HG03039 (cell line): ENCODE measurements around the gene EPN3.

ENCODE experiments used
- ATAC-seq: cut with Tn5 transposase; IDR thresholded peaks from one replicate; pipeline ENCODE4 v1.9.1; 2021; ENCODE audit warnings: mild to moderate bottlenecking, moderate library complexity; ENCODE audit not compliant: unreplicated experiment

EPN3 gene

DNA sequence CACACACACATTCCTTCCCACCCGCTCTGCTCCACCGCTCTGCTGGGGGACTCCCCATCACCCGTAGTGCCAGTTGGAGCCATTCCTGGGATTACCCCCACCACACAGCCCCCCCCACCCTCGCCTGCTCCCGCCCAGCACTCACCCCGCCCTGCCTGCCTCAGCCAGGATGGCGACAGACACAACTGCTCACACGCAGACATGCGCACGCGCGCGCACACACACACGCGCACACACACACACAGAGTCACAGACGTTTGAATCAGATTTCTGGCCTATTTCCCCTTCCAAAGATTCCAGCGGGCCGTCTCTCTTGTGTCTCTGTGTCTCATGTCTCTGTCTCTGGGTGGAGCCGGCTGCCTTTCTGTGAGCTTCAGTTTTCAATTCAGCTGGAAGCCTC, 32.4 kb downstream of the EPN3 start:
- ATAC-seq, result no peak

DNA sequence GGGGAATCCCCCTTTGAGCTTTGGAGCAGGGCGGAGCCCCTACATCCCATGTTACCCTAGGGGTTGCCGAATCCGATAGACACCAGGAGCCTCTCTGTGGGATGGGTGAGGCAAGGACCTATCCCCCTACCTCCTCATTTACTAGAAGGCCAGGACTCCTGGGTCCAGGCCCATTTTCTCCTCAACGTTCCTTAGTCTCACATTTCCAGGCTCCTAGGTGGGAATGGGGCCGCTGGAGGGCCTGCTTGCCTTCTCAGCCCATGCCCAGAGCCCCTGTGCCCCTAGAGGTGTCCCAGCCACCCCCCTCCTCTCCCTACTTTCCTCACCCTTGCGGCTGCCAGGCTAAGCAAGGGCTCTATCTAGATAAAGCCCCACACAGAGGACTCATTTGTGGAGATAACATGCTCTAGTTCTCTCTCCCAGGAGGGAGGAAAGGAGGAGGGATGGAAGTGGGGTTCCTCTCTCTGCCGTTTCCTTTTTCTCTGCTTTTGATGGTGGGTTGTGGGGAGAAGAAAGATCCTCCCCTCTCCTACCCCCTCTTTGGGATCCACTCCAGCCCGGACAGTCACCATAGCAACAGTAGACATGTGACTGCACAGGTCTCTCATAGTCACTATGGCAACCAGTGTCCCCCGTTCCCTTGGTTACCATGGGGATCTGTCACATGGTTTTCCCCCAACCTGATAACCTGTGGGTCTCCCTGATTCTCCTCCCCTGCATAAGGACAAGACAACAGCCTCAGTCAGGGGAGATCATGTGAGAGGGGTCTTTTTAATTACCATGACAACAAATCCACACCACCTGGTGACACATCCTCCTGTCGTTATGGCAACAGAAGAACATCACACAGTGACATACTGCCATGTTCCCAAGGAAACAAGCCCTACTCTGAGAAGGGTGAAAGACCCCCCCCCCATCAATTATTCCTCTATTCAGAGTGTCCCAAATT, 33.1 kb downstream of the EPN3 start:
- ATAC-seq, result no peak

DNA sequence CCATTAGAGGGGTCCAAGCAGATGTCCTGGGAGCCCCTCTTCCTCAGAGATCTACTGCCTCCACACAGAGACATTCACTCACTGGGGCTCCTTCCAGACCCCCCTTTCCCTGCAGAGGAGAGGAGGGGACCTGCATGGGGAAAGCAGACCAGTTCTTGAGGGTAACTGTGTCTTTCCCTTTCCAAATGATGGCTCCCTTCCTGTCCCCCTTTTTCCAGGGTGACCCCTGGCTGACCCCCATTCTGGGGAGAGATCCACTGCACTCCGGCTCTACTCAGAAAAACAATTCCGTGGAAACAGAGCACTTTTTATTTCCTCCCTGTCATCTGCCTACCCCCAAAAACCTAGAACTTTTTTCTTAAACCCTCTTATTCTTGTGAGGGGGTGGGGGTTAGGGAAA, 34.4 kb downstream of the EPN3 start:
- no peak for ATAC-seq

DNA sequence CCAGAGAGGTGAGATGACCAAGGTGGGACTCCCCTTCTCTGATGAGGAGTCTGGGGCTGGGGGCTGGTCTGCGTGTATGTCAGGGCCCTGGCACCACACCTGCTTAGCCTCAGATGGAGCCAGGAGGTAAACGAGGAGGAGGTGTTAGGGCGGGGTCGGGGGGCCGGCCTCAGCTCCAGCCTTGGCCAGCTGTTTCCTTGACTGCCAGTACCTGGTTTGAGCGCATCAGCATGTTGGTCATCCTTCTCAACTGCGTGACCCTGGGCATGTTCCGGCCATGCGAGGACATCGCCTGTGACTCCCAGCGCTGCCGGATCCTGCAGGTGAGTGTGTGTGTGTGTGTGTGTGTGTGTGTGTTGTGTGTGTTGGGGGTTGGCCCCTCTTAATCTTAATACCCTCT, 36.1 kb downstream of the EPN3 start:
- ATAC-seq, result no peak

DNA sequence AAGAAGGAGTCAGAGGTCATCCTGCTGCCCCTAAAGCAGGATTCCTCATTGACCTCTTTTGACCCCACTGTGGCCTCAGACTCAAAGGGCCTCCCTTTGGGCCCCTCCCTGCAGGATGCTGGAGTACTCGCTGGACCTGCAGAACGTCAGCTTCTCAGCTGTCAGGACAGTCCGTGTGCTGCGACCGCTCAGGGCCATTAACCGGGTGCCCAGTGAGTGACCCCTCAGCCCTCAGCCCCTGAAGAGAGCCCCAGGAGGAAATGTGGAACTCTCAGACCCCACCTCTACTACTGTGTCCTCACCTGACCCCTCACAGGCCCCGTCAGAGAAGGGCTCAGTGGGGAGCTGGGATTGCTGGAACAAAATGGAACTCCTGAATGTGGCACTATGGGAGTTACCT, 37.1 kb downstream of the EPN3 start:
- no peak for ATAC-seq

GRCh38 chr17:50570032-50570431, 37.5 kb downstream of the EPN3 start:
- ATAC-seq, result no peak

DNA sequence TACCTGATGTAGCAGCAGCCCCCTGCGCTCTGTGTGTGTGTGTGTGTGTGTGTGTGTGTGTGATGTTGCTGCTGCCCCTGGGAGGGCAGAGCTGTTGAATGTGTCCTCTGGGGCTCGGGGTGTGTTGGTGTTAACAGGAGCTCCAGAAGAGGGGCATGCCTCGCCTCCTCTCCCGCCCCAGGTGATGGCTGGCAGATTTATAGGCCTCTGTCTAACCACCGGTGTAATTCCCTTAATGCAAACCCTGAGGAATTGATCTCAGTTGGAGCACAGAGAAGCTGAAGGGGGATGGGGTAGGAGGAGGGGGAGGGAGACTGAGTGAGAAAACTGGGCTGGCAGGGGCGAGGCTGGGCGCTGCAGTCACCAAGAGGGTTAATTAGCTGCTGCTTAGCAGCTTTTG, 38.0 kb downstream of the EPN3 start:
- no peak for ATAC-seq

DNA sequence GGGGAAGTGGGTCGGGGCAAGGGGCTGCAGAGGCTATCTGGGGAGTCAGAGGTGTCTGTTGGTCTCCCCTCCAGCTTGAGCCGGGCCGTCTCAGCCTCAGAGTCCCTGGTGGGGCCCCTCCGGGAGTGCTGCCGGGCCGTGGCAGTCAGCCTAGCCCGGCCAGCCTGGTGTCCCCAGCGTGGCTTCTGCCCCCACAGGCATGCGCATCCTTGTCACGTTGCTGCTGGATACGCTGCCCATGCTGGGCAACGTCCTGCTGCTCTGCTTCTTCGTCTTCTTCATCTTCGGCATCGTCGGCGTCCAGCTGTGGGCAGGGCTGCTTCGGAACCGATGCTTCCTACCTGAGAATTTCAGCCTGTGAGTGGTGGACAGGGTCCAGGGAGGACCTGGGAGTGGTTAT, 39.1 kb downstream of the EPN3 start:
- ATAC-seq, result no peak

GRCh38 chr17:50572541-50572940, 40.0 kb downstream of the EPN3 start:
- no peak for ATAC-seq

- no peak for ATAC-seq
These were observed 41.5 kb downstream of the EPN3 start for GRCh38 chr17:50573866-50574611.

DNA sequence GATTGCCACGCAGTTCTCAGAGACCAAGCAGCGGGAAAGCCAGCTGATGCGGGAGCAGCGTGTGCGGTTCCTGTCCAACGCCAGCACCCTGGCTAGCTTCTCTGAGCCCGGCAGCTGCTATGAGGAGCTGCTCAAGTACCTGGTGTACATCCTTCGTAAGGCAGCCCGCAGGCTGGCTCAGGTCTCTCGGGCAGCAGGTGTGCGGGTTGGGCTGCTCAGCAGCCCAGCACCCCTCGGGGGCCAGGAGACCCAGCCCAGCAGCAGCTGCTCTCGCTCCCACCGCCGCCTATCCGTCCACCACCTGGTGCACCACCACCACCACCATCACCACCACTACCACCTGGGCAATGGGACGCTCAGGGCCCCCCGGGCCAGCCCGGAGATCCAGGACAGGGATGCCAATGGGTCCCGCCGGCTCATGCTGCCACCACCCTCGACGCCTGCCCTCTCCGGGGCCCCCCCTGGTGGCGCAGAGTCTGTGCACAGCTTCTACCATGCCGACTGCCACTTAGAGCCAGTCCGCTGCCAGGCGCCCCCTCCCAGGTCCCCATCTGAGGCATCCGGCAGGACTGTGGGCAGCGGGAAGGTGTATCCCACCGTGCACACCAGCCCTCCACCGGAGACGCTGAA, 43.2 kb downstream of the EPN3 start:
- ATAC-seq, result no peak

DNA sequence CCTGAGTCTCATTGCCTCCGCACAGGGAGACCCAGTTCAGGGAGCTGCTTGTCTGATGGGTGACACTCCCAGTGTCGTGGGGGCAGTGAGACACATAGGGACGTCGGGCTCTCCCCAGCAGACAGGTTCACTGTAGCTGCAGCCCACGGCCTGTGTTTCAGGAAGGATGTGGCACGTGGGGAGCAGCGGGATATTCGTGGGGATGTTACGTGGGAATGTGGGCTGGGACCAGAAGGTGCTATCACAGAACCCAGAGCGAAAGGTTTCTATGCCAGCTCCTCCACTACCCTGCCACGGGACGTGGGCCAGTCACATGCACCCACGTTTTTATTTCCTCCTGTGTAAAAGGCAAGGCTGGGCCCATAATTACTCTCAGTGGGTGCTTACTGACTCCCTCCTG, 44.3 kb downstream of the EPN3 start:
- no peak for ATAC-seq

GRCh38 chr17:50577451-50577954, 45.0 kb downstream of the EPN3 start:
- no peak for ATAC-seq

DNA sequence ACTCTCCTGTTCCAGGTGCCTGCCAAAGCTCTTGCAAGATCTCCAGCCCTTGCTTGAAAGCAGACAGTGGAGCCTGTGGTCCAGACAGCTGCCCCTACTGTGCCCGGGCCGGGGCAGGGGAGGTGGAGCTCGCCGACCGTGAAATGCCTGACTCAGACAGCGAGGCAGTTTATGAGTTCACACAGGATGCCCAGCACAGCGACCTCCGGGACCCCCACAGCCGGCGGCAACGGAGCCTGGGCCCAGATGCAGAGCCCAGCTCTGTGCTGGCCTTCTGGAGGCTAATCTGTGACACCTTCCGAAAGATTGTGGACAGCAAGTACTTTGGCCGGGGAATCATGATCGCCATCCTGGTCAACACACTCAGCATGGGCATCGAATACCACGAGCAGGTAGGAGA, 45.6 kb downstream of the EPN3 start:
- ATAC-seq, result no peak

- no peak for ATAC-seq
These were observed 46.9 kb downstream of the EPN3 start for GRCh38 chr17:50579399-50579798.

DNA sequence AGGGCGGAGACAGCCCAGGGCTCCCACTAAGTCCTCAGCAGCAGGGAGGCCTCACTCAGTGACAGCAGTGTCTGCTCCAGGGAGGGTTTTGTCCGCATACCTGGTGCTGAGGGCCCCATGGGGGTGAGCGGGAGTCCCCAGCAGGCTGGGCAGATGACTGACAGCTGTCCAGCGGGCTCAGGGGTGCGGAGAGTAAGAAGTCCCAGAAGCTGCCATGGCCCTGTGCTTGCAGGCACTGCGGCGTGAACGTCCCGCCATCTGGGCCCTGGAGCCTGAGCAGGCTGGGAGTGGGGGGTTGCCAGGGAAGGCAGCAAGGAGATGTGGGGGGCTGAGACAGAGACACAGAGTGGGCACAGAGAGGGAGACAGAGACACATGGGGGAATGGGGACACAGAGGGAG, 48.1 kb downstream of the EPN3 start:
- no peak for ATAC-seq

- ATAC-seq, result no peak
These were observed 48.8 kb downstream of the EPN3 start for GRCh38 chr17:50581316-50581715.

DNA sequence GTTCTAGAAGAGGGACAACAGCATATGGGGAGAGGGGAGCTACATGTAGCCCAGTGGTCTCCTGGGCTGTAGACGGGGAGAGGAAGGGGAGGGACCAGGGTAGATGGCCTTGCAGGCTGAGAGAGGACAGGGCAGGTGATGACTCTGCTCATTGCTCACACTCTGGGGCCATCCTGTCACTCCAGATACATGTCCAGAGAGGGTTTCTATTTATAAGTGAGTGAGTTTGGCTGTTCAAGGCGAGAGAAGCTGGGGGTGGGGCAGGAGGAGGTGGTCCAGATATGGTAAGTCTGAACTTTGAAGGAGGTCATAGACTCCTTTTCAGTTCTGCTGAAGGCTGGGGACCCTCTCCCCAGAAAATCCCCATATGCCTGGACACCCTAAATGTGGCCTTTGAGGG, 50.2 kb downstream of the EPN3 start:
- ATAC-seq, result no peak

DNA sequence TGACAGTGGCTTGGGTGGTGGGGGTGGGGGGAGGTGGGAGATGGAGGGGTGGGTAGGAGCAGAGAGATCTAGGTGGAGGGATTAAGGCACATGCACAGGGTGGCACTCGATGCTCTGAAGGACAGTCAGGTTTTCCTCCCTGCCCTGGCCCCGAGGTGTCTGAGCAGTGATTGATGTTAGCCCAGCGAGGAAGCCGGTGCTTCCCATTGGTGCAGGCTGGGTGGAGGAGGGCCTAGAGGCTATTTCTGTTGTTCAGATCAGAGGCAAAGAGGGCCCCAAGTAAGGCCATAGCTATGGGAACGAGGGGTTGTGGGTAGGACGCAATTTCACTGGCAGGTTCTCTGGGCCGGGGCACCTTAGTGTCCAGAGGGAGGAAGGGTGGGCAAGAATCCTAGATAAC, 51.1 kb downstream of the EPN3 start:
- no peak for ATAC-seq

GRCh38 chr17:50584116-50584515, 51.6 kb downstream of the EPN3 start:
- no peak for ATAC-seq

- no peak for ATAC-seq
These were observed 52.2 kb downstream of the EPN3 start for GRCh38 chr17:50584749-50585148.

DNA sequence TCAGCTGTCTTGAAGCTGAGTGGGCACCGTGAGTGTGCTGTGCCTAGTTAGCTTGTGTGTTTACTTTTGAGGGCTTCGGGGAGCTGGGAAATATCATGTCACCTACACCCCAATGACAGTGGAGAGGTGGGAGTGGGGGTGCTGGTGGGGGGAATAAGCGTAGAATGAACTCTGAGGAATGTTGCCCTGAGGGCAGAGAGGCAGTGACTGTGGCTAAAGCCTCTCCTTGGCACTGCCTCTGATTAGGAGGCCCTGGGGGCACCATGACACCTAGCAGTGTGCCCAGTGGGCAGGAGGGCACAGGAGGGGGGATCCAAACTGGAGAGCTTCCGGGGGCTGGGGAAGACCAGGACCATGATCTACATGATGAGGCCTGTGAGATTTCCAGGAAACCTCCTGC, 52.8 kb downstream of the EPN3 start:
- ATAC-seq, result no peak
